GM12878 (cell line): ENCODE data around the gene DLK1. TPM values are rescaled to one million over a fixed set of nuclear protein-coding genes. Genes with fewer than 3 reads are reported as not detected.

Source experiments
- ATAC-seq: fragments of 200-7000 bp; cut with Tn5 transposase; 3 replicates; pipeline ENCODE4 v1.9.1; 2020; ENCODE audit warnings: mild to moderate bottlenecking, moderate library complexity
- BruUV-seq: library from RNA; stranded (reverse); fragments of 400-500 nt; replicated peaks from 2 replicates; lab custom pipeline; 2021; lab: Mats Ljungman, UMichigan
- CTCF ChIA-PET: fragments of 300-600 bp; sonication (Branson Sonifier 250); formaldehyde crosslinking; extraction: SDS; loops from one replicate; lab custom pipeline; 2021; ENCODE audit warnings: inconsistent platforms; lab: Yijun Ruan, JAX
- POLR2A ChIA-PET: fragments of 350-600 bp; formaldehyde crosslinking; extraction: SDS; loops from one replicate; lab custom pipeline; 2021; ENCODE audit warnings: inconsistent platforms; lab: Charles Lee
- RAD21 ChIA-PET: fragments of 300-600 bp; sonication (Branson Sonifier 250); formaldehyde crosslinking; loops from one replicate; lab custom pipeline; 2023; ENCODE audit warnings: antibody characterized with exemption; ENCODE audit not compliant: unreplicated experiment; lab: Charles Lee
- SMC1A ChIA-PET: fragments of 300-600 bp; sonication (Branson Sonifier 250); formaldehyde crosslinking; loops from one replicate; lab custom pipeline; 2023; ENCODE audit not compliant: unreplicated experiment, uncharacterized antibody; lab: Charles Lee
- DNase-seq: peaks from one replicate; pipeline ENCODE4 v3.0.0-alpha.2; 2011; ENCODE audit warnings: low read depth, low spot score
- FAIRE-seq: peaks from 3 replicates; lab custom pipeline; 2011; peaks lifted over from hg19 to GRCh38; lab: Jason Lieb, UNC
- H2AFZ ChIP-seq: 2 replicates; pipeline ENCODE4 v1.6.0; 2011; ENCODE audit warnings: low read depth, low read length, control low read depth; ENCODE audit not compliant: control insufficient read depth
- H3K27ac ChIP-seq: 2 replicates; pipeline ENCODE4 v1.5.1; 2011; ENCODE audit warnings: control low read depth; ENCODE audit not compliant: control insufficient read depth, insufficient read depth
- H3K27me3 ChIP-seq, 2 experiments: replicated peaks in 1 of 2; 2 replicates each; pipeline versions ENCODE4 v1.6.0 to v1.6.1; 2011; ENCODE audit warnings: low read length in 1 of 2; ENCODE audit not compliant: control insufficient read depth in 2 of 2, insufficient read depth in 2 of 2
- H3K36me3 ChIP-seq, 2 experiments: 2 replicates each; pipeline ENCODE4 v1.5.1; 2011; ENCODE audit warnings: low read length in 1 of 2; ENCODE audit not compliant: control insufficient read depth in 2 of 2, insufficient read depth in 2 of 2
- H3K4me1 ChIP-seq: 2 replicates; pipeline ENCODE4 v1.6.1; 2011; ENCODE audit warnings: mild to moderate bottlenecking, low read length, moderate library complexity, mixed read lengths; ENCODE audit not compliant: control insufficient read depth, insufficient read depth
- H3K4me2 ChIP-seq: 2 replicates; pipeline ENCODE4 v1.6.0; 2011; ENCODE audit warnings: control low read depth; ENCODE audit not compliant: control insufficient read depth, insufficient read depth
- H3K4me3 ChIP-seq: fragments of 200-600 bp; sonication (generic); 2 replicates; pipeline ENCODE4 v1.5.1; 2016
- H3K79me2 ChIP-seq: 2 replicates; pipeline ENCODE4 v1.6.0; 2011; ENCODE audit warnings: low read length; ENCODE audit not compliant: control insufficient read depth, insufficient read depth
- H3K9ac ChIP-seq: 2 replicates; pipeline ENCODE4 v1.8.0; 2011; ENCODE audit warnings: low read length, control low read depth, mixed read lengths; ENCODE audit not compliant: control insufficient read depth, insufficient read depth
- H3K9me3 ChIP-seq: replicated peaks from 3 replicates; pipeline ENCODE4 v1.5.1; 2011; ENCODE audit warnings: mild to moderate bottlenecking, low read length; ENCODE audit not compliant: control insufficient read depth, insufficient read depth
- H4K20me1 ChIP-seq: 2 replicates; pipeline ENCODE4 v1.6.0; 2011; ENCODE audit not compliant: control insufficient read depth, insufficient read depth
- CHD1 ChIP-seq: IDR thresholded peaks from 2 replicates; pipeline ENCODE4 v1.6.1; 2012; ENCODE audit warnings: low read depth, low read length, improper control_type of control experiment
- EGR1 ChIP-seq, 2 experiments: IDR thresholded peaks; 1 replicate in 1 of 2; 2 replicates in 1 of 2; pipeline ENCODE4 v1.6.1; 2011 to 2012; ENCODE audit warnings: low read depth in 2 of 2, low read length in 2 of 2, borderline replicate concordance in 1 of 2, mild to moderate bottlenecking in 1 of 2, moderate library complexity in 1 of 2
- GABPA ChIP-seq: IDR thresholded peaks from 2 replicates; pipeline ENCODE4 v1.6.1; 2014; ENCODE audit warnings: antibody characterized with exemption, low read depth, mild to moderate bottlenecking, inconsistent platforms
- IRF3 ChIP-seq: fragments of 450-650 bp; IDR thresholded peaks from 2 replicates; pipeline ENCODE4 v1.6.1; 2014; ENCODE audit warnings: mild to moderate bottlenecking
- JUNB ChIP-seq: IDR thresholded peaks from 2 replicates; pipeline ENCODE4 v1.6.1; 2016; ENCODE audit warnings: antibody characterized with exemption, mild to moderate bottlenecking
- MYB ChIP-seq: fragments of 150-350 bp; IDR thresholded peaks from 2 replicates; pipeline ENCODE4 v1.6.1; 2014; ENCODE audit warnings: mild to moderate bottlenecking, low read depth, low read length, borderline replicate concordance
- NR2F1 ChIP-seq: fragments of 450-650 bp; conservative IDR thresholded peaks from 2 replicates; pipeline ENCODE4 v1.6.1; 2017; ENCODE audit warnings: mild to moderate bottlenecking
- PAX5 ChIP-seq: IDR thresholded peaks from 2 replicates; pipeline ENCODE4 v1.6.1; 2011; ENCODE audit warnings: low read depth, low read length, borderline replicate concordance
- PRDM15 ChIP-seq: fragments of 450-650 bp; formaldehyde crosslinking; IDR thresholded peaks from 2 replicates; pipeline ENCODE4 v1.4.0; 2020; ENCODE audit warnings: mild to moderate bottlenecking, moderate library complexity
- RB1 ChIP-seq: fragments of 450-650 bp; formaldehyde crosslinking; IDR thresholded peaks from 2 replicates; pipeline ENCODE4 v1.6.1; 2017; ENCODE audit warnings: mild to moderate bottlenecking, borderline replicate concordance
- SPI1 ChIP-seq: IDR thresholded peaks from 2 replicates; pipeline ENCODE4 v1.6.1; 2011; ENCODE audit warnings: low read depth, mild to moderate bottlenecking, low read length, moderate library complexity, borderline replicate concordance; ENCODE audit not compliant: insufficient read depth
- TAF1 ChIP-seq: IDR thresholded peaks from 2 replicates; pipeline ENCODE4 v1.6.1; 2011; ENCODE audit warnings: mild to moderate bottlenecking, low read depth, low read length, borderline replicate concordance
- TARDBP ChIP-seq: IDR thresholded peaks from 2 replicates; pipeline ENCODE4 v1.6.1; 2016; ENCODE audit warnings: borderline replicate concordance
- USF2 ChIP-seq: IDR thresholded peaks from 2 replicates; pipeline ENCODE4 v1.6.1; 2011; ENCODE audit warnings: low read depth, low read length, improper control_type of control experiment, borderline replicate concordance
- WGBS: methylation state at CpG from one replicate; pipeline ENCODE4 v1.1.6; 2016; ENCODE audit warnings: low lambda C conversion rate; ENCODE audit not compliant: insufficient replicate concordance, insufficient coverage; ENCODE audit errors: missing lambda C conversion rate; 5-methylcytosine and 5-hydroxymethylcytosine counted together
- in situ Hi-C: fragments of 300-500 bp; cut with MboI; formaldehyde crosslinking; loops from 9 replicates; pipeline ENCODE4 v1.14.3; 2018; ENCODE audit warnings: mixed read lengths
- intact Hi-C: fragments of 100-400 bp; cut with micrococcal nuclease; formaldehyde crosslinking; loops from one replicate; pipeline ENCODE4 v1.14.2; 2022; ENCODE audit not compliant: unreplicated experiment
- polyA plus RNA-seq, 11 experiments: library from polyadenylated mRNA; depleted of rRNA in 4 of 11; unstranded in 6 of 11; stranded (reverse) in 5 of 11; fragments of >200 nt; fragmentation: Nextera tagmentation in 4 of 11; fragmentation: Illumina TruSeq in 1 of 11; extraction: Ambion mirVana in 4 of 11; extraction: Trizol in 1 of 11; gene quantifications; 1 replicate in 1 of 11; 2 replicates in 10 of 11; pipeline versions ENCODE4 v1.2.1 to v1.2.3, GENCODE V29; 2011 to 2016; ENCODE audit warnings: inconsistent platforms in 2 of 11, missing spikeins in 2 of 11, low read depth in 1 of 11
- total RNA-seq, 4 experiments: library from RNA; depleted of rRNA in 3 of 4; stranded (reverse); fragments of >200 nt in 3 of 4; fragmentation: Illumina TruSeq in 1 of 4; extraction: Trizol in 1 of 4; gene quantifications; 2 replicates each; pipeline versions ENCODE4 v1.2.1 to v1.2.3, GENCODE V29; 2013 to 2021

Gene DLK1
- total and polyA plus RNA-seq, 10 of the 15 experiments (the other 5 are each of a cell fraction or from before 2014, with no cell fraction given), result 0.87 TPM; not detected in 9

- DNase-seq, result no peak
- FAIRE-seq, result no peak
Observed at GRCh38 chr14:100737526-100737925, 10.8 kb downstream of the DLK1 start.

GRCh38 chr14:100738269-100738691 lies 11.6 kb downstream of the DLK1 start:
- no peak for ATAC-seq
- CTCF ChIA-PET, result no interaction called here

More at GRCh38 chr14:100737526-100737925, 10.8 kb downstream of the DLK1 start:
- ChIA-PET RAD21 (no interaction called here), CTCF (no interaction called here), SMC1A (no interaction called here), POLR2A (no interaction called here)
- intact Hi-C loops (no loop called here), in situ Hi-C loops (no loop called here)
- H3K79me2 ChIP-seq, result no peaks in the 10 kb centered on the region
- WGBS, result 40% methylated on average over 17 of the region's 17 CpGs
- no peaks in the 10 kb centered on the region for H3K4me1 ChIP-seq
- no peak overlapping the region for H2AFZ ChIP-seq
- no peaks in the 10 kb centered on the region for H4K20me1 ChIP-seq
- H3K9ac ChIP-seq, result no peak overlapping the region
- TF ChIP-seq EGR1 (IDR thresholded peaks at IDR 0.05; ENCODE audit: borderline replicate concordance in 1 of 2, low read depth in 2 of 2, low read length in 2 of 2) (no peak), TAF1 (no peak), TARDBP (no peak), MYB (no peak), JUNB (no peak), PAX5 (no peak), CHD1 (no peak), USF2 (no peak), NR2F1 (no peak)
- H3K9me3 ChIP-seq, result no peaks in the 10 kb centered on the region
- no peak overlapping the region for H3K4me2 ChIP-seq
- H3K27me3 ChIP-seq, result no peaks in the 10 kb centered on the region
- ATAC-seq, result no peak
- H3K4me3 ChIP-seq, result no peak overlapping the region
- no peaks in the 10 kb centered on the region for H3K36me3 ChIP-seq
- no TSS peak for BruUV-seq
- no peak overlapping the region for H3K27ac ChIP-seq

More at GRCh38 chr14:100738269-100738691, 11.6 kb downstream of the DLK1 start:
- WGBS, result 51% methylated on average over 6 of the region's 6 CpGs
- FAIRE-seq (no peak), DNase-seq (no peak)
- ChIA-PET SMC1A (no interaction called here), RAD21 (no interaction called here), POLR2A (no interaction called here)
- Histone ChIP-seq H3K36me3 (no peaks in the 10 kb centered on the region), H3K4me1 (no peaks in the 10 kb centered on the region), H3K27me3 (no peaks in the 10 kb centered on the region), H3K27ac (no peak overlapping the region), H3K9me3 (no peaks in the 10 kb centered on the region), H2AFZ (no peak overlapping the region), H3K79me2 (no peaks in the 10 kb centered on the region), H3K4me3 (no peak overlapping the region), H3K4me2 (no peak overlapping the region), H3K9ac (no peak overlapping the region), H4K20me1 (no peaks in the 10 kb centered on the region)
- BruUV-seq, result no TSS peak
- no peak for TF ChIP-seq PRDM15 (CRISPR knock-in tag)
- TF ChIP-seq RB1, result no peak
- no peak for TF ChIP-seq SPI1
- TF ChIP-seq IRF3, result no peak
- no peak for TF ChIP-seq GABPA
- intact Hi-C loops, result no loop called here
- in situ Hi-C loops, result no loop called here
